NB4 (cell line): ENCODE measurements around the gene GALNTL6.

Source experiments
- DNase-seq: peaks from one replicate; pipeline ENCODE4 v3.0.0; 2010; ENCODE audit warnings: low read depth
- H3K4me3 ChIP-seq: one replicate; pipeline ENCODE4 v1.5.1; 2011; ENCODE audit warnings: mild to moderate bottlenecking, low read depth, low read length, moderate library complexity
- MAX ChIP-seq: IDR thresholded peaks from 2 replicates; pipeline ENCODE4 v1.6.1; 2011; ENCODE audit warnings: low read depth, low read length
- MYC ChIP-seq: IDR thresholded peaks from 2 replicates; pipeline ENCODE4 v1.6.1; 2011; ENCODE audit warnings: low read depth, low read length
- POLR2A ChIP-seq: IDR thresholded peaks from 2 replicates; pipeline ENCODE4 v1.6.1; 2011; ENCODE audit warnings: mild to moderate bottlenecking; ENCODE audit not compliant: insufficient read length; ENCODE audit errors: extremely low read depth
- TF ChIP-seq, protein P1 (sequence below): IDR thresholded peaks from one replicate; pipeline ENCODE4 v1.5.1; 2012; ENCODE audit warnings: low read depth, low read length

Gene GALNTL6

DNA sequence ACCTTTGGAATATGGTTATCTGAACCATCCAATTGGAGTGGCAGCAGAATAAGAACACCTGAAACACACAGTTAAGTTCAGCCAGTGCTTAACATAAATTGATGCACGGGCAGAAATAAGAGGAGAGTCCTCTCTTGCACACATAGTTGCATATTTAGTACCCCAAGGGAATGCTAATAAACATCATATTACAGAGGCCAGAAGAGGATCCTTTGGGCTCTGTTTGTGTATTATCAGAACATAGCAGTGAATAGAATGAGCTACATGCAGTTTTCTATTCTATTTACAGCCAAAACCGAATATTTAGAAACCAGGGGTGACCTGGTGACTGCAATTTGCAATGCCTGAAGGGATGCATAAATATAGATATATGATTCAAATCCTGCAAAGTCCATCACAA, 1054.6 kb downstream of the GALNTL6 start:
- DNase-seq = no peak
- TF ChIP-seq POLR2A (no peak), MYC (no peak), MAX (no peak)
- TF ChIP-seq, protein P1, sequence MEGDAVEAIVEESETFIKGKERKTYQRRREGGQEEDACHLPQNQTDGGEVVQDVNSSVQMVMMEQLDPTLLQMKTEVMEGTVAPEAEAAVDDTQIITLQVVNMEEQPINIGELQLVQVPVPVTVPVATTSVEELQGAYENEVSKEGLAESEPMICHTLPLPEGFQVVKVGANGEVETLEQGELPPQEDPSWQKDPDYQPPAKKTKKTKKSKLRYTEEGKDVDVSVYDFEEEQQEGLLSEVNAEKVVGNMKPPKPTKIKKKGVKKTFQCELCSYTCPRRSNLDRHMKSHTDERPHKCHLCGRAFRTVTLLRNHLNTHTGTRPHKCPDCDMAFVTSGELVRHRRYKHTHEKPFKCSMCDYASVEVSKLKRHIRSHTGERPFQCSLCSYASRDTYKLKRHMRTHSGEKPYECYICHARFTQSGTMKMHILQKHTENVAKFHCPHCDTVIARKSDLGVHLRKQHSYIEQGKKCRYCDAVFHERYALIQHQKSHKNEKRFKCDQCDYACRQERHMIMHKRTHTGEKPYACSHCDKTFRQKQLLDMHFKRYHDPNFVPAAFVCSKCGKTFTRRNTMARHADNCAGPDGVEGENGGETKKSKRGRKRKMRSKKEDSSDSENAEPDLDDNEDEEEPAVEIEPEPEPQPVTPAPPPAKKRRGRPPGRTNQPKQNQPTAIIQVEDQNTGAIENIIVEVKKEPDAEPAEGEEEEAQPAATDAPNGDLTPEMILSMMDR = no peak
- H3K4me3 ChIP-seq = no peak overlapping the region

DNA sequence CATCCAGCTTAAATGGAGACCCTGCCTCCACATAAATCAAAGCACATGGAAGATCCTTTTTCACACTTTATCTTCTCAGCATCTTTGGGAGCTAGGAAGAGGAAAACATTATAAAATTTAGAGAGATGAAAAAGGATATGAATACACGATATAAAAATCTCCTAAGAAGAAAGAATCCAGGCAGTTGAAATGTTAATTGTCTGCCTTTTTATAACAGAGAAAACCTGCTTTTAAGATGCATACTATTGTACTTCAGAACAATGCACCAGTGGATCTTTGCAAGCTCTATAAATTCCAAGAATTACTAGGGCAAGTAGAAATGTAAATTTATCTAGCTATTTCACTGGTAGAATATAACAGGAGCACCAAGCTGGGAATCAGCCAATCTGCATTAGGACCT, 1055.1 kb downstream of the GALNTL6 start:
- no peak for DNase-seq
- TF ChIP-seq POLR2A (no peak), MAX (no peak), MYC (no peak)
- TF ChIP-seq, protein P1 = no peak
- no peak overlapping the region for H3K4me3 ChIP-seq

DNA sequence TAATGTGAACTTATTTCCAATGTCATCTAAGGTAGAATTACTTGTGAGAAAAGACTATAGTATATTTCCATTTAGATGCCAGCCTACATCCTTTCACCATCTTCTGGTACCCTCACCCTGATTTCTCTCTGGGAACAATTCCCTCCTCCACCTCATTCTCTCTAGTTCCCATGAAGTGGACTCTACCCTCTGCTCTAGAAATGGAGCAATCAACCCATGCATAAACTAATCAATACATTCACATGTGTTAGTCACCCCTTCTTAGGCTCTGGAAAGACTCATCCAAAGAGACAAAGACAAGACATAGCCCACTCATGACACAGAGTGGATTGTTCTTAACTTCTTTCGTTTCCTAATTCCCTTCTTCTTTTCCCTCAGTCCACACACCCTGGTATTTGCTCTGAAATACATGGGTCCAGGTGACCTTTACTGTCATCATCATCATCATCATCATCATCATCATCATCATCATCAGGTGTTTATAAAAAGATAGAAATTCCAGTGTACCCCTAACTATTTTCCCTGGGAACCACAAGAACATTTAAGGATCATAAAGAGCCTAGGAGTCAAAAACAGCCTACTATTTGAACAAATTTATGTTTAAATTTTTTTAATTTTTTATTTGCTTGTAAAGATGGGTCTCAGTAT, 1056.5 kb downstream of the GALNTL6 start:
- DNase-seq = no peak
- no peak overlapping the region for H3K4me3 ChIP-seq
- TF ChIP-seq, protein P1 = no peak
- TF ChIP-seq MAX = no peak
- TF ChIP-seq MYC = no peak
- TF ChIP-seq POLR2A = no peak

GRCh38 chr4:172871381-172871780, 1058.2 kb downstream of the GALNTL6 start:
- no peak for DNase-seq
- TF ChIP-seq MAX (no peak), MYC (no peak), POLR2A (no peak)
- TF ChIP-seq, protein P1 = no peak
- H3K4me3 ChIP-seq = no peak overlapping the region

- TF ChIP-seq MYC (no peak), MAX (no peak), POLR2A (no peak)
- TF ChIP-seq, protein P1 = no peak
- DNase-seq = no peak
- no peak overlapping the region for H3K4me3 ChIP-seq
These were observed 1061.7 kb downstream of the GALNTL6 start for GRCh38 chr4:172874944-172875343.
